Measurements from ENCODE around the gene PCDHGB3. TPM values are rescaled to one million over a fixed set of nuclear protein-coding genes. Genes with fewer than 3 reads are reported as not detected.

Gene PCDHGB3
- total and polyA plus RNA-seq, 2 donors (not counting 3 experiments of a cell fraction or from before 2014, with no cell fraction given), result 1.8 to 2.0 TPM

- H3K27ac ChIP-seq (ENCODE audit: insufficient read depth, low read depth, low read length), result no peak overlapping the region
- TF ChIP-seq EZH2 (IDR thresholded peaks at IDR 0.05; ENCODE audit: borderline replicate concordance, low read depth, low read length, severe bottlenecking), result peak; percentile 41
- TF ChIP-seq, protein P1, sequence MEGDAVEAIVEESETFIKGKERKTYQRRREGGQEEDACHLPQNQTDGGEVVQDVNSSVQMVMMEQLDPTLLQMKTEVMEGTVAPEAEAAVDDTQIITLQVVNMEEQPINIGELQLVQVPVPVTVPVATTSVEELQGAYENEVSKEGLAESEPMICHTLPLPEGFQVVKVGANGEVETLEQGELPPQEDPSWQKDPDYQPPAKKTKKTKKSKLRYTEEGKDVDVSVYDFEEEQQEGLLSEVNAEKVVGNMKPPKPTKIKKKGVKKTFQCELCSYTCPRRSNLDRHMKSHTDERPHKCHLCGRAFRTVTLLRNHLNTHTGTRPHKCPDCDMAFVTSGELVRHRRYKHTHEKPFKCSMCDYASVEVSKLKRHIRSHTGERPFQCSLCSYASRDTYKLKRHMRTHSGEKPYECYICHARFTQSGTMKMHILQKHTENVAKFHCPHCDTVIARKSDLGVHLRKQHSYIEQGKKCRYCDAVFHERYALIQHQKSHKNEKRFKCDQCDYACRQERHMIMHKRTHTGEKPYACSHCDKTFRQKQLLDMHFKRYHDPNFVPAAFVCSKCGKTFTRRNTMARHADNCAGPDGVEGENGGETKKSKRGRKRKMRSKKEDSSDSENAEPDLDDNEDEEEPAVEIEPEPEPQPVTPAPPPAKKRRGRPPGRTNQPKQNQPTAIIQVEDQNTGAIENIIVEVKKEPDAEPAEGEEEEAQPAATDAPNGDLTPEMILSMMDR (IDR thresholded peaks at IDR 0.05; ENCODE audit: extremely low read depth in 1 of 2, insufficient read depth in 1 of 2, low read depth in 1 of 2, low read length in 2 of 2), result no peak
- H3K36me3 ChIP-seq (ENCODE audit: control insufficient read depth in 2 of 2, extremely low read depth in 1 of 2, insufficient read depth in 2 of 2, low read length in 2 of 2), result no peaks in the 10 kb centered on the region
- H3K4me2 ChIP-seq (ENCODE audit: insufficient read depth, low read length), result no peak overlapping the region
- BruUV-seq (replicated peaks), result no TSS peak
- no peaks in the 10 kb centered on the region for H3K9me1 ChIP-seq (replicated peaks; ENCODE audit: control insufficient read depth, extremely low read depth, insufficient read depth, low read length)
- ChIA-PET CTCF (interaction anchor here (0.9 to 2.0 kb wide), 3 partner anchors 10 to 164 kb away, joined by 3 to 6 read pairs (median 5); partner anchors contain the start of gene PCDHGA11), POLR2A (no interaction called here)
- no peak overlapping the region for H3K4me3 ChIP-seq (replicated peaks in 1 of 3; ENCODE audit: insufficient read depth in 1 of 3, low read depth in 1 of 3, low read length in 3 of 3)
- H3K79me2 ChIP-seq (ENCODE audit: control insufficient read depth, insufficient read depth, low read length), result no peaks in the 10 kb centered on the region
- intact Hi-C loops (cut with micrococcal nuclease) (no loop called here), dilution Hi-C loops (cut with MboI; ENCODE audit: extremely low pct_ligation_motif_present, low sequenced_read_pairs) (no loop called here)
- H3K9me3 ChIP-seq (replicated peaks; ENCODE audit: control insufficient read depth, insufficient read depth, low read length), result no peaks in the 10 kb centered on the region
- H3K27me3 ChIP-seq (ENCODE audit: control insufficient read depth in 2 of 2, insufficient read depth in 2 of 2, low read length in 2 of 2), result peaks cover 38 to 72% of the 10 kb centered on the region in 2 experiments
- H2AFZ ChIP-seq (ENCODE audit: low read depth, low read length), result no peak overlapping the region
- H4K20me1 ChIP-seq (replicated peaks; ENCODE audit: control insufficient read depth, extremely low read depth, insufficient read depth, low read length), result no peaks in the 10 kb centered on the region
- no peak overlapping the region for H3K9ac ChIP-seq (replicated peaks; ENCODE audit: extremely low read depth, insufficient read depth, low read length)
- peaks cover 2% of the 10 kb centered on the region for H3K4me1 ChIP-seq (ENCODE audit: control insufficient read depth, extremely low read depth, insufficient read depth, low read length)
- no peak for FAIRE-seq
- DNase-seq (ENCODE audit: low read depth, low spot score), result no peak
Observed at GRCh38 chr5:141399555-141400258, 29.7 kb downstream of the PCDHGB3 start.

DNA sequence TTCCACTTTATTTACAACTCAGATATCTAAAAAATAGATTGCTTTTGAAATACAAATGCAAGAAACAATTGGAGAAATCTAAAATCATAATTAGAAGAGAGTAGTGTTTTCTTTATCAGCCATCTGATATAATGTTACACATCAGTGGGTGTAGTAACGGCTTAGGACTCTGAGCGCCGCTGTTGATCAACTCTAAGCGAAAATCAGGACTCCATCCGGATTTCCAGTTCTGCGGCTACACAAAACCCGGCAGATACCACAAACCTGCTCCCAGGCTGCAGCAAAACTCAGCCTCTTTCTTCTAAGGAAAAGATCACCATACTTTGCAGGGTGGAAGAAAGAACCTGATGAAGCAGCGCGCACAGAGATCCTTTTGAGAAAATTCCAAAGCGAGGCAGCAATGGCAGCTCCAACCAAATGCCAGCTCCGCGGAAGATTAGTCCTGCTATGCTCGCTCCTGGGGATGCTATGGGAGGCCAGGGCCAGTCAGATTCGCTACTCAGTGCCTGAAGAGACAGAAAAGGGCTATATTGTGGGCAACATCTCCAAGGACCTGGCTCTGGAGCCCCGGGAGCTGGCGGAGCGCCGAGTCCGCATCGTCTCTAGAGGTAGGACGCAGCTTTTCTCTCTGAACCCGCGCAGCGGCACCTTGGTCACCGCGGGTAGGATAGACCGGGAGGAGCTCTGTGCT, 32.7 kb downstream of the PCDHGB3 start, which contains the start of gene PCDHGA9:
TSS of gene PCDHGA9 (plus strand) at position 226 of the 691 bp plus-strand sequence. CDS start at position 401, 175 bp downstream.
- H2AFZ ChIP-seq (ENCODE audit: low read depth, low read length), result no peak within 1 kb of the TSS
- no peak within 1 kb of the TSS for H3K27ac ChIP-seq (ENCODE audit: insufficient read depth, low read depth, low read length)
- ChIA-PET CTCF (interaction anchor here (0.8 to 1.9 kb wide), 16 partner anchors 10 to 165 kb away, joined by 3 to 23 read pairs (median 4); partner anchors contain the start of genes PCDHGA10, PCDHGA11, PCDHGA12 and PCDHGB1), POLR2A (no interaction called here)
- BruUV-seq (replicated peaks), result no TSS peak
- H3K9ac ChIP-seq (replicated peaks; ENCODE audit: extremely low read depth, insufficient read depth, low read length), result no peak within 1 kb of the TSS
- peaks cover 47 to 68% of the 10 kb centered on the region in 2 experiments for H3K27me3 ChIP-seq (ENCODE audit: control insufficient read depth in 2 of 2, insufficient read depth in 2 of 2, low read length in 2 of 2)
- DNase-seq (ENCODE audit: low read depth, low spot score), result no peak
- H3K9me1 ChIP-seq (replicated peaks; ENCODE audit: control insufficient read depth, extremely low read depth, insufficient read depth, low read length), result no peaks in the 10 kb centered on the region
- H3K9me3 ChIP-seq (replicated peaks; ENCODE audit: control insufficient read depth, insufficient read depth, low read length), result no peaks in the 10 kb centered on the region
- peaks cover 2% of the 10 kb centered on the region for H3K4me1 ChIP-seq (ENCODE audit: control insufficient read depth, extremely low read depth, insufficient read depth, low read length)
- intact Hi-C loops (cut with micrococcal nuclease) (no loop called here), dilution Hi-C loops (cut with MboI; ENCODE audit: extremely low pct_ligation_motif_present, low sequenced_read_pairs) (no loop called here)
- TF ChIP-seq FOS (IDR thresholded peaks at IDR 0.05; ENCODE audit: borderline replicate concordance, insufficient read depth, low read length), result no peak
- TF ChIP-seq MYC (IDR thresholded peaks at IDR 0.05; ENCODE audit: low read depth, low read length), result no peak
- TF ChIP-seq, protein P1 (IDR thresholded peaks at IDR 0.05; ENCODE audit: extremely low read depth in 1 of 2, insufficient read depth in 1 of 2, low read depth in 1 of 2, low read length in 2 of 2), result peak; percentile 37 to 57
- peak within 1 kb of the TSS in 2 of 3 experiments; percentile 9 to 28 for H3K4me3 ChIP-seq (replicated peaks in 1 of 3; ENCODE audit: insufficient read depth in 1 of 3, low read depth in 1 of 3, low read length in 3 of 3)
- FAIRE-seq, result peak; percentile 59
- no peaks in the 10 kb centered on the region for H4K20me1 ChIP-seq (replicated peaks; ENCODE audit: control insufficient read depth, extremely low read depth, insufficient read depth, low read length)
- H3K79me2 ChIP-seq (ENCODE audit: control insufficient read depth, insufficient read depth, low read length), result no peaks in the 10 kb centered on the region
- no peaks in the 10 kb centered on the region for H3K36me3 ChIP-seq (ENCODE audit: control insufficient read depth in 2 of 2, extremely low read depth in 1 of 2, insufficient read depth in 2 of 2, low read length in 2 of 2)
- peak within 1 kb of the TSS; percentile 47 for H3K4me2 ChIP-seq (ENCODE audit: insufficient read depth, low read length)
